Activated naive CD4-positive, alpha-beta T cell treated with anti-CD3 and anti-CD28 coated beads for 36 hours (primary cell): ENCODE results near the gene GAMT. TPM values are rescaled to one million over a fixed set of nuclear protein-coding genes. Genes with fewer than 3 reads are reported as not detected.

Experiments
- CTCF ChIA-PET: fragments of 350-600 bp; sonication (Branson Sonifier 250); formaldehyde crosslinking; loops from one replicate; lab custom pipeline; 2021; ENCODE audit warnings: antibody characterized with exemption; lab: Charles Lee
- DNase-seq: peaks from one replicate; pipeline ENCODE4 v3.0.0-alpha.2; 2020
- H3K27ac Mint-ChIP-seq: one replicate; pipeline ENCODE4 v1.8.0; 2021; ENCODE audit warnings: mild to moderate bottlenecking, mixed read lengths
- H3K27me3 Mint-ChIP-seq: one replicate; pipeline ENCODE4 v1.8.0; 2021; ENCODE audit warnings: low read depth, mixed read lengths
- H3K36me3 Mint-ChIP-seq: one replicate; pipeline ENCODE4 v1.8.0; 2021; ENCODE audit warnings: low read depth, mixed read lengths
- H3K4me1 Mint-ChIP-seq: one replicate; pipeline ENCODE4 v1.8.0; 2021; ENCODE audit warnings: low read depth, mixed read lengths
- H3K4me3 Mint-ChIP-seq: one replicate; pipeline ENCODE4 v1.8.0; 2021; ENCODE audit warnings: mild to moderate bottlenecking, moderate library complexity, mixed read lengths
- H3K9me3 Mint-ChIP-seq: one replicate; pipeline ENCODE4 v1.8.0; 2021; ENCODE audit warnings: mixed read lengths
- intact Hi-C: fragments of 100-400 bp; cut with micrococcal nuclease; formaldehyde crosslinking; loops from one replicate; pipeline ENCODE4 v1.15.1; 2023
- total RNA-seq, 2 experiments: library from RNA; stranded (reverse); gene quantifications; one replicate each; pipeline ENCODE4 v1.2.3, GENCODE V29; 2021

Gene GAMT
- total RNA-seq, 2 experiments from 2014 or later: 23.5 to 25.0 TPM

DNA sequence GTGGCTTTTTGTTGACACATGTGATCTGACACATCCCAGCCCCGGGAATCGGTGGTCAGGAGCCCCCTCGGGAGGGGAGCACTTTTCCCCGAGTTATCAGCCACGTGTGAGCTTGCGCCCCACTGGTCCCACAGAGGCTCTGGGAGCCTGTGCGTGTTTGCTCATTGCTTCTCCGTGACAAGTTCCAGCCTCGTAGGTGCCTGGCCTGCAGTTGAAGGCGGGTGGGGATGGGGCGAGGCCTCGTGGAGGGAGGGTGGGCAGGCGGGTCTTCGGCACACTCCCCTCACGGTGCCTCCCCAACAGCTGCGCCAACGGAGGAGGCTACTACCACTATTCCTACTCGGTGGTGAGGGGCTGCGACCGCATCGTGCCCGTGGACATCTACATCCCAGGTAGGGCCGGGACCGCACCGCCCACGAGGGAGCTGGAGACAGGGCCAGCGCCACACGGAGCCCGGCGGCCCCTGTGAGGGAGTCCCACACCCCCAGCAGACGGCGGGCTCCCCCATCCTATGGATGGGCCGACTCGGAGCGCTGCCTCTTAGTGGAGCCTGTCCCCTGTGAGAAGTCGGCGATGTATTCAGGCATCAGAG lies 8.3 kb downstream of the GAMT start:
- Mint-ChIP-seq H3K36me3 (peaks cover 18% of the 10 kb centered on the region), H3K27me3 (no peaks in the 10 kb centered on the region), H3K27ac (no peak overlapping the region), H3K4me3 (no peak overlapping the region), H3K9me3 (no peaks in the 10 kb centered on the region), H3K4me1 (peaks cover 5% of the 10 kb centered on the region)
- CTCF ChIA-PET: no interaction called here
- DNase-seq: no peak
- intact Hi-C loops: no loop called here

DNA sequence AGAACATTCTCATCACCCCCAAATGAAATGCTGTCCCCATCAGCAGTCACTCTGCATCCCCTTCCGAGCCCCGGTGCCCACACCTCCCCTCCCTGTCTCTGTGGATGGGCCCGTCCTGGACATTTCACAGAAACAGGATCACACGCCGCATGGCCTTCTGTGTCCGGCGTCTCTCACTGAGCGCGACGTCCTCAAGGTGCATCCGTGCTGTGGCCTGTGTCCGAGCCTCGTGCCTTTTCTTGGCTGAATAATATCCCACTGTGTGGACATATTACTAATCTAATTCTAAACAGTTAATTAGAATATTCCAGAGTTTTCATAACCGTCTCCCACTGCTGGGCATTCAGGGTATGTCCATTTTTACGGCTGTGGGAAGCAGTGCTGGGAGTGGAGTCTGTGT lies 8.9 kb downstream of the GAMT start:
- Mint-ChIP-seq H3K27me3 (no peaks in the 10 kb centered on the region), H3K27ac (no peak overlapping the region), H3K4me1 (peaks cover 5% of the 10 kb centered on the region), H3K9me3 (no peaks in the 10 kb centered on the region), H3K4me3 (no peak overlapping the region), H3K36me3 (peaks cover 18% of the 10 kb centered on the region)
- CTCF ChIA-PET: no interaction called here
- no peak for DNase-seq
- intact Hi-C loops: no loop called here

GRCh38 chr19:1390890-1391423 lies 10.4 kb downstream of the GAMT start:
- no peak for DNase-seq
- Mint-ChIP-seq H3K36me3 (peaks cover 18% of the 10 kb centered on the region), H3K9me3 (no peaks in the 10 kb centered on the region), H3K27ac (no peak overlapping the region), H3K4me3 (no peak overlapping the region), H3K27me3 (no peaks in the 10 kb centered on the region), H3K4me1 (peaks cover 8% of the 10 kb centered on the region)
- CTCF ChIA-PET: no interaction called here
- intact Hi-C loops: no loop called here

DNA sequence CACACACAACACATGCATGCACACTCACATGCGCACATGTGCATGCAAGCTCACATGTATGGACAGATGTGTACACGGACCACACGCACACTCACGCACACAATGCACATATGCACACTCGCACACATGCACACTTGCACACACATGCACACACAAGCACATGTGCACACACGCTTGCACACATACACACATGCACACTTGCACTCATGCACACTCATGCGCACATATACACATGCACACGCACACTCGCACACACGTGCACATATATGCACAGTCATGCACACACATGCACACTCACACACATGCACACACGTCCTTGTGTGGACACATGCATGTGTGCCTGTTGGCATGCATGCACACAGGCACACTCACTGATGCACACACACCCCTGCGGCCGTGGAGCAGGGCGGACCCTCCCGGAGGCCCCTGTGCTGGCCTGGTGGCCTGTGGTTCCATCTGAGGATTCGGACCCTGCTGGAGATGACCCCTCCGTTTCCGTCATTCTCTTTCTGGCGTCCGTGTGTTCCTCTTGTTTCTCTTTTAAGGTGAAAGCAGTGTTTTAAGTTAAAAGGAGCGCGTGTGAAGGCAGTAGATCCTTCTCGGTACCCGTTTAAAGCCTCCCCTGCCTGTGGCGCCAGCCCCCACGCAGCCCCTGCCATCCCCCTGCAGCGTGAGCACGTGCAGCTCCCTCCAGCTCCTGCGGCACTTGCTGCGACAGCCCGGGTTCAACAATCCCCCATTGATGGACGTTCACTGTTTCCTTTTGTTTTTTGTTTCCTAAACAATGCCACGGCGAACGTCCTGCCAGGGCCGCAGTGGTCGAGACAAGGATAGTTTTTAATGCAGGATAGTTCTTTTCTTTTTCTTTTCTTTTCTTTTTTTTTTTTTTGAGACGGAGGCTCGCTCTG lies 12.1 kb downstream of the GAMT start:
- intact Hi-C loops: no loop called here
- H3K9me3 Mint-ChIP-seq: no peaks in the 10 kb centered on the region
- H3K4me3 Mint-ChIP-seq: peak overlapping the region; percentile 4
- no peak overlapping the region for H3K27ac Mint-ChIP-seq
- DNase-seq: no peak
- no peaks in the 10 kb centered on the region for H3K27me3 Mint-ChIP-seq
- peaks cover 18% of the 10 kb centered on the region for H3K36me3 Mint-ChIP-seq
- peaks cover 16% of the 10 kb centered on the region for H3K4me1 Mint-ChIP-seq
- CTCF ChIA-PET: no interaction called here

- no peaks in the 10 kb centered on the region for H3K9me3 Mint-ChIP-seq
- intact Hi-C loops: no loop called here
- H3K4me3 Mint-ChIP-seq: peak overlapping the region; percentile 4
- CTCF ChIA-PET: no interaction called here
- H3K4me1 Mint-ChIP-seq: peaks cover 16% of the 10 kb centered on the region
- peaks cover 18% of the 10 kb centered on the region for H3K36me3 Mint-ChIP-seq
- no peaks in the 10 kb centered on the region for H3K27me3 Mint-ChIP-seq
- DNase-seq: no peak
- no peak overlapping the region for H3K27ac Mint-ChIP-seq
Observed at GRCh38 chr19:1388637-1389026, 12.7 kb downstream of the GAMT start.

DNA sequence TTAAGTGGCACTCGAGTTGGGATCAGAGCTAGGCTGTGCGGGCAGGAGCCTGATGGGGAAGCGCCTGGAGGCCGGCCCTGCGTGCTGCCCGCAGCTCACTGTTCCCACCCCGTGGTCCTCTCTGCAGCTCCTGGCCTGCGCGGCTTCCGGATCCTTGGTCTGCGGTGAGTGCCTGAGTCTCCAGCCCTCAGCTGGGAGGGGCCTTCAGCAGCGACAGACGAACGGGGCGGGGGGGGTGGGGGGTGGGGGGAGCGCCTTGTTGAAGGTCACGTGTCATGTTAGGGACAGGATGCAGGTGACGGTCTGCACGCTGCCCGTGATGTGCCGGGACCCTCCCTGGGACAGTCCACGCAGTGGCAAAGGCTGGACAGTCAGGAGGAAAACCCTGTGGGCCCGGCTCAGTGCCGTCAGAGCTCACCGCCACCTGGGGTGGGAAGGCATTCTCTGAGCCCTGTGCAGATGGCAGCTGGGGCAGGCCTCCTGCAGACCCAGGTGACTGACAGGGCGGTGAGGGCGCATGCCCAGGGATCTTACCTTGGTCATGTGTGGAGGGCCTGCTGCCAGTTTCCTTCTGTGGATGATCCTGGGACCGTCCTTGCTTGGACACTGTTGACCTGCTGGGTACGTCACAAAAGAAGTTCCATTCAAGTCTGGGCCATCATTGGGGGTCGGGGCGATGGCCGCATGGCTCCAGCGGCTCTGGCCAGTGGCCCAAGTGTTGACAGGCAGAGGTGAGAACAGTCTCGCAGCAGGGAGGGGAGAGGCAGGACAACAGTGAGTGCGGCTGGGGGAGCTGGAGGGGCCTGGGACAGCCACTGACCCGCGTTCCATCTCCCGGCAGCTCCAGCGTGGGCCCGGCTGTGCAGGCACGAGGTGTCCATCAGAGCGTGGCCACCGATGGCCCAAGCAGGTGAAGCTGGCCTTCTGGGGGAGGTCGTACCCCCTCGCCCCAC lies 13.4 kb downstream of the GAMT start:
- intact Hi-C loops: no loop called here
- Mint-ChIP-seq H3K27me3 (peaks cover 3% of the 10 kb centered on the region), H3K36me3 (peaks cover 23% of the 10 kb centered on the region), H3K9me3 (no peaks in the 10 kb centered on the region), H3K27ac (no peak overlapping the region), H3K4me1 (peaks cover 23% of the 10 kb centered on the region), H3K4me3 (no peak overlapping the region)
- DNase-seq: no peak
- CTCF ChIA-PET: no interaction called here

DNA sequence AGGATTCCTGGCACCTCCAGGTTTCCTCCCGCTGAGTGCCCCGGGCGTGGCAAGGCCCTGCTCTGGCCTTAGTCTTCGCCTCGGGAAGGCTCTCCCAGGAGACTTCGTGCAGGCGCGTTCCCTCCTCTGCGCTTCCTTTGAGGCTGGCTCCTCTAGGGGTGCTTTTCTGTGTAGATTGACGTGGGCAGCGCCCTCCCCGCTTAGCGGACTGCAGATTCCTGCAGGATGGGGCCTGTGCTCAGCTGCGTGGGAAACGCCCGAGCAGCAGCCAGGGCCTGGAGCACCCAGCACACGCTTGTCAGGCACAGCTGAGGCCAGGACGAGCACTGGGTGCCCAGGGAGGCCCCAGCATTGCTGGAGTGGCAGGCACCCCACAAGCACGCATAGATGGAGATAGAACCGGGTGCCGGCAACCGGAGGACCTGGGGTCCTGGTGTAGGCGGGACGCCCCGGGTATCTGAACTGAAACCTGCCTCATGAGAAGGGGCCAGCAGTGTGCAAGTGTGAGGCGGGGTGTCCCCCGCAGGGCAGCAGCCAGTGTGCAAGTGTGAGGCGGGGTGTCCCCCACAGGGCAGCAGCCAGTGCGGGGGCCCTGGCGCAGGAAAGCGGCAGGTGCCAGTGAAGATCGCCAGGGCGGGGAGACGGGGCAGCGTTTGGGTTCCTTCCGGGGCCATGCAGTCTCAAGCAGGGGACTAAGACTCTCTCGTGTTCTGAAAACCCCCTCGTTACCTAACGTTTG lies 14.2 kb downstream of the GAMT start:
- peaks cover 3% of the 10 kb centered on the region for H3K27me3 Mint-ChIP-seq
- H3K4me1 Mint-ChIP-seq: peaks cover 26% of the 10 kb centered on the region
- no peaks in the 10 kb centered on the region for H3K9me3 Mint-ChIP-seq
- CTCF ChIA-PET: no interaction called here
- H3K27ac Mint-ChIP-seq: no peak overlapping the region
- DNase-seq: no peak
- no peak overlapping the region for H3K4me3 Mint-ChIP-seq
- intact Hi-C loops: no loop called here
- H3K36me3 Mint-ChIP-seq: peaks cover 19% of the 10 kb centered on the region

DNA sequence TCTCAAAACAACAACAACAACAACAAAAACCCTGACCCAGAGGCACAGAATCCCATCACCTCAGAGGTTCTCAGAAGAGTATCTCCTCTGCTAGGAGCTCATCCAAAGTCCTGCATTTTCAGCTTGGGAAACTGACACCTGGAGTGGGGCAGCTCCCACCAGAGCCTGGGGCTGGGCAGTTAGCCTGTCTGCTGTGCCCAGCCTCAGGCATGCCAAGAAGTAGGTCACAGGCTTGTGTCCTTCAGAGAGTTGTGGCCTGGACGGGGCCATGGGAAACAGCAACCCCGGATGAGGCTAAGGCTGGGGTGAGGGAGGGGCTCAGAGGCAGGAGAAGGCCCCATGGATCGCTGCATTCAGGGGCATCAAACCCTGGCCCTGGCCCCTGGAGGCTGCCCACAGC lies 15.5 kb downstream of the GAMT start:
- CTCF ChIA-PET: interaction anchor here (1.6 kb wide), 1 partner anchor 70 kb away, joined by 4 read pairs; no protein-coding TSS in a partner anchor
- DNase-seq: no peak
- Mint-ChIP-seq H3K36me3 (peaks cover 16% of the 10 kb centered on the region), H3K4me1 (peaks cover 26% of the 10 kb centered on the region), H3K27ac (no peak overlapping the region), H3K9me3 (no peaks in the 10 kb centered on the region), H3K27me3 (peaks cover 3% of the 10 kb centered on the region), H3K4me3 (peak overlapping the region; percentile 9)
- intact Hi-C loops: no loop called here

DNA sequence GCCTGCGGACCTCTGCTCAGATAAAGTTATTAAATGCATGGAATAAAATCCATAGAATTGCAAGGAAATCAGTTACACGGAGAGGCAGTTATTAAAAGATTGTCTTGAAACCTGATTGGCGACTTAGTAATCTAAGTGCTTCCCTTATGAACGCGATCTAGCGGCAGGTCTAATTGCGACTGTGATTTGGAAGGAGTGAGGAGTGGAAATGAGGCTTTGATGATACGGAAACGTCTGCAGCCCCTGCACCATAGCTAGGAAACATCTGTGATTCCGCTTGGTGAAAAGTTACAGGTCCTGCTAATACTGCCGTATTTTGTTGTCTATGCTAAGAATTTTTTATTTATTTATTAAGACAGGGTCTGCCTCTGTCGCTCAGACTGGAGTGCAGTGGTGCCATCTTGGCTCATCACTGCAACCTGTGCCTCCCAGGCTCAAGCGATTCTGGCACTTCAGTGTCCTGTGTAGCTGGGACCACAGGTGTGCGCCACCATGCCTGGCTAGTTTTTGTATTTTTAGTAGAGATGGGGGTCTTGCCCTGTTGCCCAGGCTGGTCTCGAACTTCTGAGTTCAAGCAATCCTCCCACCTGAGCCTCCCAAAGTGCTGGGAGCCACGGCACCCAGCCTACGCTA lies 16.7 kb downstream of the GAMT start:
- intact Hi-C loops: loop anchor here (5.0 kb wide), 1 partner anchor 67 kb away; no protein-coding TSS in a partner anchor
- Mint-ChIP-seq H3K9me3 (no peaks in the 10 kb centered on the region), H3K4me3 (peak overlapping the region; percentile 84), H3K27me3 (peaks cover 3% of the 10 kb centered on the region), H3K4me1 (peaks cover 26% of the 10 kb centered on the region), H3K36me3 (peaks cover 10% of the 10 kb centered on the region), H3K27ac (peak overlapping the region; percentile 73)
- CTCF ChIA-PET: interaction anchor here (1.6 kb wide), 1 partner anchor 69 kb away, joined by 4 read pairs; no protein-coding TSS in a partner anchor
- no peak for DNase-seq

DNA sequence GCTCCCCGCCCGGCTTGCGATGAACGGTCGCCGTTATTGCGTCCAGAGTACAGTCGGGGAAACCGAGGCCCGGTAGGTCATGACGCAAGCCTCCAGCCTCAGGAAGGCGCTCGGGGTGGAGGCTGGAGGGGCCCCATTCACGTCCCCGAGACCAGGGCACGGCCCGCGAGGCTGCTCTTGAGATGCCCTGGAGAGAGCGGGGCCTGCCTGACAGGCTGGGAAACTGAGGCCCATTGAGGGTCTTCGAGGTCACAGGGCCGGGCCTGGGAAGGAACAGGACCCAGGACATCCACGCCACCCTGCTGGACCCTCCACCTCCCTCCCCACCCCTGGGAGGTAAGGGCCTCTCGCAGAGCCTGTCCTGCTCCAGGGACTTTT lies 17.3 kb downstream of the GAMT start:
- Mint-ChIP-seq H3K4me3 (peak overlapping the region; percentile 84), H3K27me3 (peaks cover 3% of the 10 kb centered on the region), H3K4me1 (peaks cover 26% of the 10 kb centered on the region), H3K9me3 (no peaks in the 10 kb centered on the region), H3K27ac (peak overlapping the region; percentile 73), H3K36me3 (peaks cover 8% of the 10 kb centered on the region)
- no peak for DNase-seq
- intact Hi-C loops: loop anchor here (5.0 kb wide), 1 partner anchor 67 kb away; no protein-coding TSS in a partner anchor
- CTCF ChIA-PET: no interaction called here
